Lower leg skin (tissue), 3 donors: ENCODE data around the gene ATIC.

ENCODE experiments used
- CTCF ChIP-seq, 3 donors: fragments of 450-650 bp; IDR thresholded peaks; one replicate each; pipeline ENCODE4 v1.5.1; 2016; ENCODE audit warnings: antibody characterized with exemption in 3 of 3, mild to moderate bottlenecking in 3 of 3, moderate library complexity in 2 of 3
- POLR2A ChIP-seq, 2 donors: fragments of 450-650 bp; IDR thresholded peaks; one replicate each; pipeline ENCODE4 v1.6.1; 2016 to 2017; ENCODE audit warnings: antibody characterized with exemption in 2 of 2, mild to moderate bottlenecking in 1 of 2, moderate library complexity in 1 of 2

GRCh38 chr2:215352602-215353001 is 40.7 kb downstream of the ATIC start:
- TF ChIP-seq CTCF (IDR thresholded peaks at IDR 0.05) (no peak), POLR2A (IDR thresholded peaks at IDR 0.05) (no peak)
